HG03095 (cell line): Measurements from ENCODE around the gene RBMX.
"Not testable (repeated sequence)": the region's sequence is repeated elsewhere in the genome, so short reads cannot be mapped to it uniquely, and the experiment has no call there.

Experiments
- ATAC-seq: cut with Tn5 transposase; IDR thresholded peaks from one replicate; pipeline ENCODE4 v1.9.1; 2021; ENCODE audit warnings: moderate library complexity; ENCODE audit not compliant: unreplicated experiment

The RBMX gene

DNA sequence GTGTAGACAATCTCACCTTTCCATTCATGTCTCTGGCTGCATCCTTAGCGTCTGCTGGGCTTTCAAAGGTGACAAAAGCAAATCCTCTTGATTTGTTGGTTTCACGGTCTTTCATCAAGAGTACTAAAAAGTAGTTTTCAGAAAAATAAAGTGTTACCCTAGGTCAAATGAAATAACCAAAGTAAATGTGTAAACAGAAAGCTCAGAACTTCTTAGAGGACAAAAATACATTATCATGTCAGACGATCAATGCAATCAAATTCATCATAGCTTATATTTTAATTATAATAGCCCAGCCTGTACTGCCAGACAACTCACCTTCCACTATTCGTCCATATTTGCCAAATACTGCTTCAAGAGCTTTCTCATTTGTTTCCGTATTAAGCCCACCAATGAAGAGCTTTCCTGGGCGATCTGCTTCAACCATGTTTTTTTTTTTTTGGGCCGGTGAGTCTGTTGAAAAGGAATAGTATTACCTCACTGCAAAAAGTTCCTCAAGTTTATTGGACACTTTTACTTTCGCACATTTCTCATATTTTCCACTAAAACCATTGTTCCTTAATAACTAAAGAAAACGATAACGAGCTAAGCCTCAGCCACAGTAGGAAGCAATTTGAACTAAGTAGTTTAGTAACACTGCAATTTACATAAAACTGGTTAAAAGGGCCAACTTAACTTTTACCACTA is 1.4 kb downstream of the RBMX start:
- no peak for ATAC-seq

GRCh38 chrX:136878423-136878822 is 2.1 kb downstream of the RBMX start:
- no peak for ATAC-seq

DNA sequence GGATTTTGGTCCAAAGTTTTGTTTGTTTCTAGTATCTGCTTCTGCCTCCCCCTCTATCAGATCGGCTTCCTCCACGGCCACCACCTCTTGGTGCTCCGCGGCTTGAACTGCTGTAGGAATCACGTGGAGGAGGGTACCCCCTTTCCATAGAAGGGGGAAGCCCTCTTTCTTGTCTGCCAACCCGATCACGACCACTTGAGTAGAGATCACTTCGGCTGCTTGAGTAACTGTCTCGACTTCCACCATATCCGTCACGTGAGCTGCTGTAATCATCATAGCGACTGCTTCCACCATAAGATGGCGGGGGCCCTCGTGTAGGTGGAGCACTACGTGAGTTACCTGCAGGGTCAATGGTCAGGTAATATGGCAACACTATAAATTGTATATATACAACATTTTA is 6.4 kb downstream of the RBMX start:
- ATAC-seq, result not testable (repeated sequence)

DNA sequence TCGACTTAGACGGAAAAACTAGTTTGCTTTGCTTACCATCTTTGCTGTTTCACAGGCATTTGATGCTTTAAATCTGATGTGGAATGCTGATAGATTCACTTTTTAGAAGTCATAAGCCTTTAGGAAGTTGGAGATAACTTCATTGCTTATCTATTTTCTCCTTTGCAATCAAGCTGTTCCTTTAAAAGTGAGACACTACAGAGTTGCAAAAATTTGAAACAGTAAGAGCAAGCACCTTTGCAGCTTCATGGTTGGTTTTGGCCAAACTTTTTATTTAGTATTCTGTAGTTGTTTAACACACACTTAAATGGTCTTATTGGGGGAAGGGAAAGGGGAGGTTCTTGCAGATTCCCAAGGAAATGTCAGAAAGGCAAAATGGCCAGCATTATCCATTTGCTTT is 7.3 kb downstream of the RBMX start:
- not testable (repeated sequence) for ATAC-seq

DNA sequence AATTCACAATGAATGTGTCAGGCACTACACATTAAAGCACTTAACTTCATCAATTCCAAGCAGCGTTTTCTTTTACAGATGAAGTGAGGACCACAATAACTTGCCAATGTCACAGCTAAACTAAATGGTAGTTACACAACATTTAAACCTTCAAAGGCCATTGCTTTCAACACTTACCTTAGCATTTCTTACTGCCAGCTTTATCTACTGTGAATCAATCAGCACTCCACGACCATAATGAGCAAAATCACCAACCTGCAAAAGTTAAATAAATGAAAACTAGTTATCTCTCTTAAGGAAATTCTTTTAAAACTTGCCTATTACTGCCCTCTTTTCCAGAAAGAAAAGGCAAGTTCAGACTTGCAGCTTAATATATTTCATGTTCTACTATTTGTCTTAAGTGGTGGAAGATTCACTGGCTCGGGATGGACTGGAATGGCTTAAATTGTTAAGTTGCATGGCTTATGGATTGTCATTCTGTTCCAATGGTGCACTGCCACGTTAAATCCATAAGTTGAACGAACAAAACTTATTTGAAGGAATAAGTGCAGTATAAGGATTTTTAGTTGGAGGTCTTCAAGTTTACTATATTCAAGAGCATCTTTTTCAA is 8.3 kb downstream of the RBMX start:
- no peak for ATAC-seq

- no peak for ATAC-seq
These were observed 10.5 kb downstream of the RBMX start for GRCh38 chrX:136870064-136870463.

GRCh38 chrX:136868283-136869055 is 12.1 kb downstream of the RBMX start:
- no peak for ATAC-seq

DNA sequence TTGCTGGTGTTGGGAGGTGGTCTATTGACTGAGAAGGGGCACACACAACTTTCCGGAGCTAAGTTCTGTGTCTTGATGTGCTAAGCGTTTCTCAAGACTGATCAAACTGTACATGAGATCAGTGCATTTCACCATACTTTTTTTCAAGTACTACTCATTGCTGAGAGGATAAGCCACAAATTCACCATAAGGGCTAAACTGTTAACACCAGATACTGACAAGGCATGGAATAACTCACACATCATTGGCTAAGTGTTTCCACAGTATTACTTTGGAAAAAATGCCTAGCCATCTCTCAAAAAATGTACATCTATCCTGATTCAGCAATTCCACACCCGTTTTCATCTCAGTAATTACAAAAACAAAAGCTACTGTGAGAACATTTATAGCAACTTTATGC is 13.0 kb downstream of the RBMX start:
- no peak for ATAC-seq

GRCh38 chrX:136867096-136867491 is 13.4 kb downstream of the RBMX start:
- no peak for ATAC-seq

- no peak for ATAC-seq
These were observed 14.0 kb downstream of the RBMX start for GRCh38 chrX:136866337-136867095.

- no peak for ATAC-seq
These were observed 15.0 kb downstream of the RBMX start for GRCh38 chrX:136865270-136866158.

DNA sequence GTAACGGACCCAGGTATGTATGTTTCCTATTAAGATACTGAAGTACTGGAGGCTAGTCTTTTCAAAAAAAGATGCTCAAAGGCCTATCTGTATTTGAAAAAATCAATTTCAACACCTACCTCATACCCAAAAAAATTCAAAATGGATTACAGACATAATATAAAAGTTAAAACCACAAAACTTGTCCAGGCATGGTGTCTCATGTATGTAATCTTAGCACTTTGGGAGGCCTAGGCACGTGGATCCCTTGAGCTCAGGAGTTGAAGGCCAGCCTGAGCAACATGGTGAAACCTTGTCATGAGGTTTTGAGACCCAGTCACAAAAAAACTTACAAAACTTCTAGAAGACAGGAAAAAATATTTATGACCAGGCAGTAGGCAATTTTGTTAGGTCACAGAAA is 16.7 kb downstream of the RBMX start:
- no peak for ATAC-seq

DNA sequence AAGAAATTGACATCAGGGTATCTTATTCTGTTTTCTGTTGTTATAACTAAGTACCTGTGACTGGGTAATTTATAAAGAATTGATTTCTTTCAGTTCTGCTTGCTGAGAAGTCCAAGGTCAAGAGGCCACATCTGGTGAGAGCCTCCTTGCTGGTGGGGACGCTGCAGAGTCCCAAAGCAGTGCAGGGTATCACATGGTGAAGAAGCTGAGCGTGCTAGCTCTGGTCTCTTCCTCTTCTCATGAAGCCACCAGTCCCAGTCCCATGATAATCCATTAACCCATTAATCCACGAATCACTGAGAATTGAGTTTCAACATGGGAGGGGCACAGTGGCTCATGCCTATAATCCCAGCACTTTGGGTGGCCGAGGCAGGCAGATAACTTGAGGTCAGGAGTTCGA is 18.0 kb downstream of the RBMX start:
- ATAC-seq, result no peak

GRCh38 chrX:136861877-136862276 is 18.6 kb downstream of the RBMX start:
- ATAC-seq, result no peak

DNA sequence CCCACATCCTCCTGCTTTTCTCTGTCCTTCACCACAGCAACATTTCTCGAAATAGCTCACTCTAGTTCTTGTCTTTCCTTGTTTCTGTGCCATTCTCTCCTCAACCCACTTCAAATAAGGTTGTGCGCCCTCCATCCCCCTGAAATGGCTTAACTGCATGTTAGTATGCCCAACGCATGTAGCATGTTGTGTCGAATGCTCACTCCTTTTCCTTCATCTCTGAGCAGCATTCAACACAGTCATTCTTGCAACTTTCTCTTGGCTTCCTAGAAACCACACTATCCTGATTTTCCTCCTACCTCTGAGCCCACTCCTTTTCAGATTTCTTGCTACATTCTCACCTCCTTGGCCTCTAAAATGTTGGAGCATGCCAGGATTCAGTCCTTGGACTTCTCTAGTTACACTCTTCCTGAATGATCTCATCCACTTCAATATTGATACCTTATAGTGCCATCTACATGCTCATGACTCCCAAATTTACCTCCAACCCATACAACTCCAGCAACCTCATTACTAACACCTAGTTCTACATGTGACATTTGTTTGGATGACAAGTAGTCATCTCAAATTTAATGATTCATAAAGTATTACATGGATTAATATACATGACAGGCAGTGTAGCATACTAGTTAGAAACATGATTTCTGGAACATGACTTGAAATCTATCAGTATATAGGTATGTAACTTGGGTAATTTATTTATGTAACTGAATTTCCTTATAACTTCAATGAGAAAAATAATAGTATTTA is 22.3 kb downstream of the RBMX start:
- no peak for ATAC-seq

- ATAC-seq, result no peak
These were observed 24.0 kb downstream of the RBMX start for GRCh38 chrX:136856551-136856950.

DNA sequence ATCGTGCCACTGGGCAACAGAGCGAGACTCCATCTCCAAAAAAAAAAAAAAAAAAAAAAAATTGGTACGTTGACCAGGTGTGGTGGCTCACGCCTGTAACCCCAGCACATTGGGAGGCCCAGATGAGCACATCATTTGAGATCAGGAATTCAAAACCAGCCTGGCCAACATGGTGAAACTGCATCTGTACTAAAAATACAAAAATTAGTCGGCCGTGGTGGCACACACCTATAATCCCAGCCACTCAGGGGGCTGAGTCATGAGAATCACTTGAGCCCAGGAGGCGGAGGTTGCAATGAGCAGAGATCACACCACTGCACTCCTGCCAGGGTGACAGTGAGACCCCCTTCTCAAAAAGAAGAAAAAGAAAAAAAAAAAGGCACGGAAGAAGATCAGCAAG is 24.5 kb downstream of the RBMX start:
- ATAC-seq, result no peak

GRCh38 chrX:136851526-136851925 is 29.0 kb downstream of the RBMX start:
- no peak for ATAC-seq

GRCh38 chrX:136850441-136851175 is 29.9 kb downstream of the RBMX start:
- ATAC-seq, result no peak
